GM23248 (cell line): ENCODE data around the gene CCDC107. TPM values are rescaled to one million over a fixed set of nuclear protein-coding genes. Genes with fewer than 3 reads are reported as not detected.
"Not testable (repeated sequence)": the region's sequence is repeated elsewhere in the genome, so short reads cannot be mapped to it uniquely, and the experiment has no call there.

Source experiments
- DNase-seq: peaks from one replicate; pipeline ENCODE4 v3.0.0-alpha.2; 2015
- H2AFZ ChIP-seq: fragments of 200-600 bp; sonication (generic); 2 replicates; pipeline ENCODE4 v1.6.1; 2016; ENCODE audit warnings: antibody characterized with exemption
- H3F3A ChIP-seq: fragments of 200-600 bp; sonication (generic); 2 replicates; pipeline ENCODE4 v1.6.1; 2016; ENCODE audit warnings: mild to moderate bottlenecking, antibody characterized with exemption, mixed run types; ENCODE audit not compliant: insufficient read depth
- H3K27ac ChIP-seq: fragments of 200-600 bp; sonication (generic); 2 replicates; pipeline ENCODE4 v1.5.1; 2016; ENCODE audit warnings: mild to moderate bottlenecking
- H3K27me3 ChIP-seq: fragments of 200-600 bp; sonication (generic); replicated peaks from 2 replicates; pipeline ENCODE4 v1.6.1; 2016; ENCODE audit warnings: mild to moderate bottlenecking; ENCODE audit not compliant: insufficient read depth
- H3K36me3 ChIP-seq: fragments of 200-600 bp; sonication (generic); 2 replicates; pipeline ENCODE4 v1.6.1; 2016; ENCODE audit warnings: low read depth, mild to moderate bottlenecking
- H3K4me1 ChIP-seq: fragments of 200-600 bp; sonication (generic); 2 replicates; pipeline ENCODE4 v1.6.1; 2016; ENCODE audit warnings: mild to moderate bottlenecking; ENCODE audit not compliant: insufficient read depth
- H3K4me2 ChIP-seq: fragments of 200-600 bp; sonication (generic); one replicate; pipeline ENCODE4 v1.6.1; 2016; ENCODE audit warnings: mild to moderate bottlenecking; ENCODE audit not compliant: unreplicated experiment
- H3K4me3 ChIP-seq: fragments of 200-600 bp; sonication (generic); 2 replicates; pipeline ENCODE4 v1.5.1; 2016; ENCODE audit warnings: mild to moderate bottlenecking
- H3K79me2 ChIP-seq: fragments of 200-600 bp; sonication (generic); 2 replicates; pipeline ENCODE4 v1.6.1; 2016; ENCODE audit warnings: mild to moderate bottlenecking; ENCODE audit not compliant: insufficient read depth
- H3K9ac ChIP-seq: fragments of 200-600 bp; sonication (generic); 2 replicates; pipeline ENCODE4 v1.6.1; 2016; ENCODE audit warnings: mild to moderate bottlenecking
- H3K9me2 ChIP-seq: fragments of 200-600 bp; sonication (generic); 2 replicates; pipeline ENCODE4 v1.6.1; 2016; ENCODE audit warnings: mixed run types, mild to moderate bottlenecking, moderate library complexity; ENCODE audit not compliant: insufficient read depth
- H3K9me3 ChIP-seq: fragments of 200-600 bp; sonication (generic); one replicate; pipeline ENCODE4 v1.6.1; 2017; ENCODE audit warnings: low read depth
- H4K20me1 ChIP-seq: fragments of 200-600 bp; sonication (generic); 2 replicates; pipeline ENCODE4 v1.6.0; 2016; ENCODE audit not compliant: insufficient read depth
- EZH2 ChIP-seq: fragments of 200-600 bp; sonication (generic); IDR thresholded peaks from 2 replicates; pipeline ENCODE4 v1.6.1; 2018; ENCODE audit warnings: antibody characterized with exemption, mild to moderate bottlenecking; ENCODE audit not compliant: insufficient read depth, poor library complexity, severe bottlenecking
- EZH2phosphoT487 ChIP-seq: fragments of 200-600 bp; sonication (generic); IDR thresholded peaks from 2 replicates; pipeline ENCODE4 v1.6.1; 2018; ENCODE audit warnings: antibody characterized with exemption, moderate library complexity, mild to moderate bottlenecking, low read depth; ENCODE audit not compliant: insufficient read depth
- WGBS, 2 experiments: methylation state at CpG; one replicate each; pipeline ENCODE4 v1.1.6; 2015 to 2017; ENCODE audit warnings: low lambda C conversion rate in 2 of 2, low coverage in 1 of 2; ENCODE audit errors: missing lambda C conversion rate in 2 of 2; 5-methylcytosine and 5-hydroxymethylcytosine counted together
- in situ Hi-C: fragments of 300-500 bp; cut with MboI; formaldehyde crosslinking; loops from 2 replicates; pipeline ENCODE4 v1.15.0; 2020
- polyA plus RNA-seq: library from polyadenylated mRNA; unstranded; fragments of >200 nt; fragmentation: Nextera tagmentation; extraction: Ambion mirVana; gene quantifications from 2 replicates; pipeline ENCODE4 v1.2.1, GENCODE V29; 2016
- total RNA-seq: library from RNA; depleted of rRNA; stranded (reverse); fragments of >200 nt; shearing (Covaris generic); gene quantifications from 2 replicates; pipeline ENCODE4 v1.2.3, GENCODE V29; 2014

The CCDC107 gene
- total and polyA plus RNA-seq, 2 experiments from 2014 or later, result 28.6 to 52.8 TPM

DNA sequence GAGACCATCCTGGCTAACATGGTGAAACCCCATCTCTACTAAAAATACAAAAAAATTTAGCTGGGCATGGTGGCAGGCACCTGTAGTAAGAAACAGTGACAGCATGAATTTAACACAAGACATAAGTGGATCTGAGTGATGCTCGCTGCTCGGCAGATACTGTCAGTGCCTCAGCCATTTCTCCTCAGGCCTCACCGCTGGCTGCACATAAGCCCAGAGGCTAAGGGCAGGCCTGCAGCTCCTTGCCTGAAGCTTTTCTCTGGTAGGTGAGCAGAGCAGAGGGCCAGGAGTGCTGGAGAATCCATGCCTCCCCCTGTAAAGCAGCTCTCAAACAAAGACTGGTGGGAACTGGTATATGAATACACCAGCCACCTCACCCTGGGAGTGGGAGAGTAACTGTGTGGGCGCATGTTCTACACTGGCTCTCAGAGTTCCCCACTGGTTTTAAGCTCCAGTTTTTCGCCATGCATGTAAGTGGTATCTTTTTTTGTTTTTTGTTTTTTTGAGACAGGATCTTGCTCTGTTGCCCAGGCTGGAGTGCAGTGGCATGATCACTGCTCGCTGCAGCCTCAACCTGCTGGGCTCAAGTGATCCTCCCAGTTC lies 29.6 kb upstream of the CCDC107 start:
- Histone ChIP-seq H3K4me1 (no peaks in the 10 kb centered on the region), H3K9me3 (no peaks in the 10 kb centered on the region), H3F3A (no peaks in the 10 kb centered on the region), H3K79me2 (no peaks in the 10 kb centered on the region), H3K36me3 (no peaks in the 10 kb centered on the region), H2AFZ (no peak overlapping the region), H3K9me2 (no peaks in the 10 kb centered on the region), H3K27ac (no peak overlapping the region), H4K20me1 (no peaks in the 10 kb centered on the region), H3K9ac (no peak overlapping the region), H3K27me3 (no peaks in the 10 kb centered on the region), H3K4me2 (no peak overlapping the region), H3K4me3 (no peak overlapping the region)
- no peak for TF ChIP-seq EZH2
- 83 to 90% methylated on average over 6 of the region's 6 CpGs for WGBS, 2 experiments
- no peak for DNase-seq
- in situ Hi-C loops, result no loop called here

GRCh38 chr9:35629597-35629996 lies 28.5 kb upstream of the CCDC107 start:
- Histone ChIP-seq H3K4me3 (no peak overlapping the region), H3K36me3 (no peaks in the 10 kb centered on the region), H3K9ac (no peak overlapping the region), H2AFZ (no peak overlapping the region), H3K27me3 (no peaks in the 10 kb centered on the region), H3K79me2 (no peaks in the 10 kb centered on the region), H3K9me2 (no peaks in the 10 kb centered on the region), H3K4me1 (no peaks in the 10 kb centered on the region), H3K27ac (no peak overlapping the region), H3K9me3 (no peaks in the 10 kb centered on the region), H3K4me2 (no peak overlapping the region), H4K20me1 (no peaks in the 10 kb centered on the region), H3F3A (no peaks in the 10 kb centered on the region)
- TF ChIP-seq EZH2, result no peak
- no peak for TF ChIP-seq EZH2phosphoT487
- 71 to 82% methylated on average over 5 of the region's 5 CpGs for WGBS, 2 experiments
- no peak for DNase-seq
- in situ Hi-C loops, result no loop called here

GRCh38 chr9:35635730-35636129 lies 22.4 kb upstream of the CCDC107 start:
- no peaks in the 10 kb centered on the region for H3K9me2 ChIP-seq
- no peaks in the 10 kb centered on the region for H3K9me3 ChIP-seq
- no peak overlapping the region for H3K27ac ChIP-seq
- H3K4me1 ChIP-seq, result peaks cover 11% of the 10 kb centered on the region
- H3K36me3 ChIP-seq, result no peaks in the 10 kb centered on the region
- TF ChIP-seq EZH2phosphoT487, result no peak
- TF ChIP-seq EZH2, result no peak
- H3K4me3 ChIP-seq, result no peak overlapping the region
- no peaks in the 10 kb centered on the region for H3K79me2 ChIP-seq
- no peak overlapping the region for H3K9ac ChIP-seq
- no peak overlapping the region for H2AFZ ChIP-seq
- DNase-seq, result no peak
- no peaks in the 10 kb centered on the region for H3K27me3 ChIP-seq
- no peaks in the 10 kb centered on the region for H4K20me1 ChIP-seq
- in situ Hi-C loops, result no loop called here
- no peak overlapping the region for H3K4me2 ChIP-seq
- no peaks in the 10 kb centered on the region for H3F3A ChIP-seq

GRCh38 chr9:35636135-35636876 lies 21.8 kb upstream of the CCDC107 start:
- Histone ChIP-seq H3K4me3 (no peak overlapping the region), H3K27me3 (no peaks in the 10 kb centered on the region), H3K9me2 (no peaks in the 10 kb centered on the region), H3K9ac (no peak overlapping the region), H3K27ac (no peak overlapping the region), H3K4me1 (peaks cover 11% of the 10 kb centered on the region), H2AFZ (no peak overlapping the region), H3K36me3 (no peaks in the 10 kb centered on the region), H4K20me1 (no peaks in the 10 kb centered on the region), H3K79me2 (no peaks in the 10 kb centered on the region), H3K4me2 (no peak overlapping the region), H3K9me3 (no peaks in the 10 kb centered on the region), H3F3A (no peaks in the 10 kb centered on the region)
- no peak for TF ChIP-seq EZH2
- in situ Hi-C loops, result no loop called here
- DNase-seq, result no peak
- WGBS, 2 experiments, result 88 to 93% methylated on average over 9 of the region's 9 CpGs

- H3K9me2 ChIP-seq, H3F3A ChIP-seq, H2AFZ ChIP-seq, DNase-seq, in situ Hi-C loops, H3K27ac ChIP-seq, H3K27me3 ChIP-seq, H3K4me2 ChIP-seq, H3K9me3 ChIP-seq, H3K79me2 ChIP-seq, H3K4me3 ChIP-seq, H3K36me3 ChIP-seq, H4K20me1 ChIP-seq, H3K9ac ChIP-seq: not testable (repeated sequence)
- WGBS, 2 experiments, result 90 to 96% methylated on average over 6 of the region's 6 CpGs
- peaks cover 11% of the 10 kb centered on the region for H3K4me1 ChIP-seq
Observed at GRCh38 chr9:35636877-35637246, 21.2 kb upstream of the CCDC107 start.

- H4K20me1 ChIP-seq, H3F3A ChIP-seq, H2AFZ ChIP-seq, H3K4me3 ChIP-seq, H3K9me3 ChIP-seq, H3K79me2 ChIP-seq, H3K27ac ChIP-seq, H3K9ac ChIP-seq, H3K27me3 ChIP-seq, H3K36me3 ChIP-seq, H3K4me2 ChIP-seq, H3K9me2 ChIP-seq, in situ Hi-C loops: not testable (repeated sequence)
- peak; percentile 37 for DNase-seq
- 57 to 62% methylated on average over 9 of the region's 9 CpGs for WGBS, 2 experiments
- peaks cover 11% of the 10 kb centered on the region for H3K4me1 ChIP-seq
Observed at GRCh38 chr9:35637427-35637955, 20.6 kb upstream of the CCDC107 start.

DNA sequence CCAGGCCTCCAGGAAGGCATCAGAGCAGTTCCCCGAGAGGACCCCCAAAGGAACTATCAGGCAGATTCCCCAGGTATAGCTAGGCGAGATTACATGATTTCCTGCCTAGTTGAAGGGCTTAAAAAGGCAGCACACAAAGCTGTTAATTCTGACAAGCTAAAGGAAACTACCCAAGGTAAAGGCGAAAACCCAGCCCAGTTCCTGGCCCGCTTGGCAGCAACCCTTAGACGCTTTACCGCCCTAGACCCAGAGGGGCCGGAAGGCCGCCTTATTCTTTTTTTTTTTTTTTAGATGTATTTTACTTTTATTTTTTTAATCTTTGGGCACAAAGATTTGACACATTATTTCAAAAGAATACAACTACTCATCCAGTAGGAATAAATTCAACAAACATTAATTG lies 19.3 kb upstream of the CCDC107 start:
- H3K9ac ChIP-seq, in situ Hi-C loops, H3K27ac ChIP-seq, H3K9me3 ChIP-seq, DNase-seq, H2AFZ ChIP-seq, H3F3A ChIP-seq, H3K4me3 ChIP-seq, H3K4me2 ChIP-seq, H3K79me2 ChIP-seq, H4K20me1 ChIP-seq, H3K36me3 ChIP-seq, H3K9me2 ChIP-seq, H3K27me3 ChIP-seq: not testable (repeated sequence)
- H3K4me1 ChIP-seq, result peaks cover 13% of the 10 kb centered on the region
- WGBS, 2 experiments, result 85 to 92% methylated on average over 7 to 8 of the region's 8 CpGs
